HepG2 (cell line): Measurements from ENCODE around the gene GJC1. TPM values are rescaled to one million over a fixed set of nuclear protein-coding genes. Genes with fewer than 3 reads are reported as not detected.

ENCODE experiments used
- AKAP8 ChIP-seq: sonication (generic); formaldehyde crosslinking; IDR thresholded peaks from 2 replicates; pipeline ENCODE4 v1.5.1; 2020; ENCODE audit warnings: mild to moderate bottlenecking, missing genetic modification reagents
- ARNT2 ChIP-seq: sonication (generic); formaldehyde crosslinking; IDR thresholded peaks from 2 replicates; pipeline ENCODE4 v1.8.0; 2022; ENCODE audit warnings: mild to moderate bottlenecking, low read depth, missing genetic modification reagents, moderate library complexity
- ATF1 ChIP-seq: IDR thresholded peaks from 2 replicates; pipeline ENCODE4 v1.6.1; 2016; ENCODE audit warnings: mild to moderate bottlenecking, control low read depth
- CCAR2 ChIP-seq: fragments of 200-400 bp; formaldehyde crosslinking; optimal IDR thresholded peaks from 2 replicates; pipeline ENCODE3; 2018; ENCODE audit warnings: low read depth, mild to moderate bottlenecking, low read length, moderate library complexity
- FOSL1 ChIP-seq: sonication (generic); formaldehyde crosslinking; IDR thresholded peaks from 2 replicates; pipeline ENCODE4 v1.9.0; 2021; ENCODE audit warnings: missing genetic modification reagents, borderline replicate concordance
- MAFG ChIP-seq: sonication (generic); formaldehyde crosslinking; IDR thresholded peaks from 2 replicates; pipeline ENCODE4 v1.5.1; 2020; ENCODE audit warnings: mild to moderate bottlenecking, missing genetic modification reagents
- NFYC ChIP-seq: IDR thresholded peaks from 2 replicates; pipeline ENCODE4 v1.6.1; 2016; ENCODE audit warnings: missing genetic modification reagents, missing compliant biosample characterization
- NR2F1 ChIP-seq, 2 experiments: fragments of 450-650 bp in 1 of 2; formaldehyde crosslinking in 1 of 2; IDR thresholded peaks; 2 replicates each; pipeline versions ENCODE4 v1.5.0 to v1.6.1; 2016 to 2020; ENCODE audit warnings: mild to moderate bottlenecking in 1 of 2, missing compliant biosample characterization in 1 of 2, missing genetic modification reagents in 1 of 2, moderate library complexity in 1 of 2
- PLRG1 ChIP-seq: fragments of 450-650 bp; conservative IDR thresholded peaks from 2 replicates; pipeline ENCODE4 v1.6.1; 2016
- POLR2A ChIP-seq, 2 experiments: IDR thresholded peaks; 2 replicates each; pipeline ENCODE4 v1.6.1; 2011; ENCODE audit warnings: low read depth in 2 of 2, low read length in 2 of 2, mild to moderate bottlenecking in 1 of 2, moderate library complexity in 1 of 2; ENCODE audit not compliant: insufficient read depth in 1 of 2
- RBFOX2 ChIP-seq: fragments of 200-400 bp; formaldehyde crosslinking; IDR thresholded peaks from 2 replicates; pipeline ENCODE4 v1.6.1; 2017; ENCODE audit warnings: low read depth, mild to moderate bottlenecking, low read length
- SMAD3 ChIP-seq: sonication (generic); formaldehyde crosslinking; IDR thresholded peaks from 2 replicates; pipeline ENCODE4 v1.4.0; 2020; ENCODE audit warnings: missing genetic modification reagents
- SNRNP70 ChIP-seq: fragments of 200-400 bp; formaldehyde crosslinking; IDR thresholded peaks from 2 replicates; pipeline ENCODE4 v1.6.1; 2017; ENCODE audit warnings: mild to moderate bottlenecking, low read depth, low read length, moderate library complexity
- SRY ChIP-seq: sonication (generic); formaldehyde crosslinking; IDR thresholded peaks from 2 replicates; pipeline ENCODE4 v1.8.0; 2022; ENCODE audit warnings: mild to moderate bottlenecking, missing genetic modification reagents
- YEATS2 ChIP-seq: sonication (generic); formaldehyde crosslinking; IDR thresholded peaks from 2 replicates; pipeline ENCODE4 v1.4.0; 2020; ENCODE audit warnings: missing genetic modification reagents, borderline replicate concordance
- ZBTB7B ChIP-seq: sonication (generic); formaldehyde crosslinking; IDR thresholded peaks from 2 replicates; pipeline ENCODE4 v1.4.0; 2020; ENCODE audit warnings: missing genetic modification reagents
- ZNF567 ChIP-seq: sonication (generic); formaldehyde crosslinking; IDR thresholded peaks from 2 replicates; pipeline ENCODE4 v1.8.1; 2023; ENCODE audit warnings: mild to moderate bottlenecking, missing genetic modification reagents, borderline replicate concordance
- polyA plus RNA-seq, 8 experiments: library from polyadenylated mRNA; depleted of rRNA in 3 of 8; stranded (reverse) in 7 of 8; unstranded in 1 of 8; fragments of >200 nt; fragmentation: Illumina TruSeq in 4 of 8; extraction: Trizol in 4 of 8; gene quantifications; 2 replicates each; pipeline versions ENCODE4 v1.2.1 to v1.2.3, GENCODE V29; 2011 to 2016; ENCODE audit warnings: low read depth in 4 of 8, missing spikeins in 1 of 8, mixed read lengths in 1 of 8; ENCODE audit not compliant: insufficient read depth in 1 of 8
- total RNA-seq, 5 experiments: library from RNA; depleted of rRNA; stranded (reverse); fragments of >200 nt; fragmentation: Illumina TruSeq; extraction: Trizol; gene quantifications; 2 replicates each; pipeline ENCODE4 v1.2.3, GENCODE V29; 2016; ENCODE audit warnings: low read depth in 1 of 5
- TF ChIP-seq, protein P1 (sequence below): sonication (generic); formaldehyde crosslinking; IDR thresholded peaks from 2 replicates; pipeline ENCODE4 v1.4.0; 2020; ENCODE audit warnings: low read depth, mild to moderate bottlenecking, missing genetic modification reagents
- TF ChIP-seq, protein P2 (sequence below): sonication (generic); formaldehyde crosslinking; IDR thresholded peaks from 2 replicates; pipeline ENCODE4 v1.9.0; 2021; ENCODE audit warnings: missing genetic modification reagents, mild to moderate bottlenecking, borderline replicate concordance
- TF ChIP-seq, protein P3 (sequence below): IDR thresholded peaks from 2 replicates; pipeline ENCODE4 v1.6.1; 2016; ENCODE audit warnings: missing compliant biosample characterization, missing genetic modification reagents, borderline replicate concordance
- TF ChIP-seq, protein P4 (sequence below): sonication (generic); formaldehyde crosslinking; conservative IDR thresholded peaks from 2 replicates; pipeline ENCODE4 v1.5.0; 2020; ENCODE audit warnings: missing genetic modification reagents
- TF ChIP-seq, protein P5 (sequence below): sonication (generic); formaldehyde crosslinking; conservative IDR thresholded peaks from 2 replicates; pipeline ENCODE4 v1.8.0; 2022; ENCODE audit warnings: missing genetic modification reagents
- TF ChIP-seq, protein P6 (sequence below): sonication (generic); formaldehyde crosslinking; IDR thresholded peaks from 2 replicates; pipeline ENCODE4 v1.8.0; 2022; ENCODE audit warnings: mild to moderate bottlenecking, missing genetic modification reagents, moderate library complexity

The GJC1 gene
- total and polyA plus RNA-seq, 2 of the 13 experiments (the other 11 are each of a cell fraction or from before 2014, with no cell fraction given) = 1.7 TPM

DNA sequence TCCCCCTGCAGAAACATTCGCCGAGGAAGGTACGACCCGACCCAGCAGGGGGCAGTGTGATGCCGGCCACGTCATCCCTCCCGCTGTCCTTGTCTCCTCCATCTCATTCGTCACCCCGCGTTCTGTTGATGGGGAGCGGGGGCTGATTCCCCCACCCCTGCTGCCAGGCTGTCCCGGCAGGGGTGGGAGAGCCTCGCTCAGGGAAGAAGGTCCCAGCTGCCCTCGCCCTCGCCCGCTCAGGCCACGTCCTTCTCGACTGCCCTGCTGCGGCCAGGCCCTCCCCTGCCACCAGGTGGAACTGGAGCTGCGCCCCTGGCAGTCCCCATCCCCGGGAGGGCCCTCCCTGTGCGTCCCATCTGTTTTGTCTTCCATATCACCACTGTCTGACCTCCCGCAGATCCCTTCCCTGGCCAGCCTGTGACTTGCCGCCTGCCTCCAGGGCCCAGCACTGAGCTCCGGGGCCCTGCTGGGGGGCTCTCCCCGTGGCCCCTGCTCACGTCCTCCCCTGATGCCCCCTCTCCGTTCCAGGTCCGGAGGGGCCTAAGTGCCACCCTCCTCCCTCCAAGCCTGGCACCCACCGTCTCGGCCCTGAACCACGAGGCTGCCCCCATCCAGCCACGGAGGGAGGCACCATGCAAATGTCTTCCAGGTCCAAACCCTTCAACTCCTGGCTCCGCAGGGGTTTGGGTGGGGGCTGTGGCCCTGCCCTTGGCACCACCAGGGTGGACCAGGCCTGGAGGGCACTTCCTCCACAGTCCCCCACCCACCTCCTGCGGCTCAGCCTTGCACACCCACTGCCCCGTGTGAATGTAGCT lies 50.7 kb downstream of the GJC1 start (continued):
- TF ChIP-seq, protein P1, sequence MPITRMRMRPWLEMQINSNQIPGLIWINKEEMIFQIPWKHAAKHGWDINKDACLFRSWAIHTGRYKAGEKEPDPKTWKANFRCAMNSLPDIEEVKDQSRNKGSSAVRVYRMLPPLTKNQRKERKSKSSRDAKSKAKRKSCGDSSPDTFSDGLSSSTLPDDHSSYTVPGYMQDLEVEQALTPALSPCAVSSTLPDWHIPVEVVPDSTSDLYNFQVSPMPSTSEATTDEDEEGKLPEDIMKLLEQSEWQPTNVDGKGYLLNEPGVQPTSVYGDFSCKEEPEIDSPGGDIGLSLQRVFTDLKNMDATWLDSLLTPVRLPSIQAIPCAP (CRISPR knock-in tag) = no peak
- TF ChIP-seq NR2F1 (CRISPR knock-in tag; IDR thresholded peaks at IDR 0.05) (no peak), AKAP8 (CRISPR knock-in tag) (no peak), PLRG1 (no peak), CCAR2 (no peak), MAFG (no peak), YEATS2 (peak; percentile 76; the same call in 1 of the 2 replicates), ARNT2 (CRISPR knock-in tag) (0 out of 2 replicates have a peak, but pooled peaks have one; percentile 61), SRY (CRISPR knock-in tag) (no peak), SMAD3 (no peak), SNRNP70 (no peak), NFYC (CRISPR knock-in tag) (0 out of 2 replicates have a peak, but pooled peaks have one; percentile 30), FOSL1 (CRISPR knock-in tag) (no peak; the same call in 1 of the 2 replicates), ZBTB7B (no peak), RBFOX2 (no peak), POLR2A (IDR thresholded peaks at IDR 0.05; ENCODE audit: insufficient read depth in 1 of 2, low read depth in 2 of 2, low read length in 2 of 2) (no peak), ATF1 (no peak), ZNF567 (peak; percentile 95)
- TF ChIP-seq, protein P2, sequence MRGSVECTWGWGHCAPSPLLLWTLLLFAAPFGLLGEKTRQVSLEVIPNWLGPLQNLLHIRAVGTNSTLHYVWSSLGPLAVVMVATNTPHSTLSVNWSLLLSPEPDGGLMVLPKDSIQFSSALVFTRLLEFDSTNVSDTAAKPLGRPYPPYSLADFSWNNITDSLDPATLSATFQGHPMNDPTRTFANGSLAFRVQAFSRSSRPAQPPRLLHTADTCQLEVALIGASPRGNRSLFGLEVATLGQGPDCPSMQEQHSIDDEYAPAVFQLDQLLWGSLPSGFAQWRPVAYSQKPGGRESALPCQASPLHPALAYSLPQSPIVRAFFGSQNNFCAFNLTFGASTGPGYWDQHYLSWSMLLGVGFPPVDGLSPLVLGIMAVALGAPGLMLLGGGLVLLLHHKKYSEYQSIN (CRISPR knock-in tag) = no peak
- TF ChIP-seq, protein P3, sequence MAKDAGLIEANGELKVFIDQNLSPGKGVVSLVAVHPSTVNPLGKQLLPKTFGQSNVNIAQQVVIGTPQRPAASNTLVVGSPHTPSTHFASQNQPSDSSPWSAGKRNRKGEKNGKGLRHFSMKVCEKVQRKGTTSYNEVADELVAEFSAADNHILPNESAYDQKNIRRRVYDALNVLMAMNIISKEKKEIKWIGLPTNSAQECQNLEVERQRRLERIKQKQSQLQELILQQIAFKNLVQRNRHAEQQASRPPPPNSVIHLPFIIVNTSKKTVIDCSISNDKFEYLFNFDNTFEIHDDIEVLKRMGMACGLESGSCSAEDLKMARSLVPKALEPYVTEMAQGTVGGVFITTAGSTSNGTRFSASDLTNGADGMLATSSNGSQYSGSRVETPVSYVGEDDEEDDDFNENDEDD (CRISPR knock-in tag) = peak; percentile 37; the same call in 1 of the 2 replicates
- TF ChIP-seq, protein P4, sequence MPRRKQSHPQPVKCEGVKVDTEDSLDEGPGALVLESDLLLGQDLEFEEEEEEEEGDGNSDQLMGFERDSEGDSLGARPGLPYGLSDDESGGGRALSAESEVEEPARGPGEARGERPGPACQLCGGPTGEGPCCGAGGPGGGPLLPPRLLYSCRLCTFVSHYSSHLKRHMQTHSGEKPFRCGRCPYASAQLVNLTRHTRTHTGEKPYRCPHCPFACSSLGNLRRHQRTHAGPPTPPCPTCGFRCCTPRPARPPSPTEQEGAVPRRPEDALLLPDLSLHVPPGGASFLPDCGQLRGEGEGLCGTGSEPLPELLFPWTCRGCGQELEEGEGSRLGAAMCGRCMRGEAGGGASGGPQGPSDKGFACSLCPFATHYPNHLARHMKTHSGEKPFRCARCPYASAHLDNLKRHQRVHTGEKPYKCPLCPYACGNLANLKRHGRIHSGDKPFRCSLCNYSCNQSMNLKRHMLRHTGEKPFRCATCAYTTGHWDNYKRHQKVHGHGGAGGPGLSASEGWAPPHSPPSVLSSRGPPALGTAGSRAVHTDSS = no peak
- TF ChIP-seq, protein P5, sequence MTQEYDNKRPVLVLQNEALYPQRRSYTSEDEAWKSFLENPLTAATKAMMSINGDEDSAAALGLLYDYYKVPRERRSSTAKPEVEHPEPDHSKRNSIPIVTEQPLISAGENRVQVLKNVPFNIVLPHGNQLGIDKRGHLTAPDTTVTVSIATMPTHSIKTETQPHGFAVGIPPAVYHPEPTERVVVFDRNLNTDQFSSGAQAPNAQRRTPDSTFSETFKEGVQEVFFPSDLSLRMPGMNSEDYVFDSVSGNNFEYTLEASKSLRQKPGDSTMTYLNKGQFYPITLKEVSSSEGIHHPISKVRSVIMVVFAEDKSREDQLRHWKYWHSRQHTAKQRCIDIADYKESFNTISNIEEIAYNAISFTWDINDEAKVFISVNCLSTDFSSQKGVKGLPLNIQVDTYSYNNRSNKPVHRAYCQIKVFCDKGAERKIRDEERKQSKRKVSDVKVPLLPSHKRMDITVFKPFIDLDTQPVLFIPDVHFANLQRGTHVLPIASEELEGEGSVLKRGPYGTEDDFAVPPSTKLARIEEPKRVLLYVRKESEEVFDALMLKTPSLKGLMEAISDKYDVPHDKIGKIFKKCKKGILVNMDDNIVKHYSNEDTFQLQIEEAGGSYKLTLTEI (CRISPR knock-in tag) = no peak
- TF ChIP-seq, protein P6, sequence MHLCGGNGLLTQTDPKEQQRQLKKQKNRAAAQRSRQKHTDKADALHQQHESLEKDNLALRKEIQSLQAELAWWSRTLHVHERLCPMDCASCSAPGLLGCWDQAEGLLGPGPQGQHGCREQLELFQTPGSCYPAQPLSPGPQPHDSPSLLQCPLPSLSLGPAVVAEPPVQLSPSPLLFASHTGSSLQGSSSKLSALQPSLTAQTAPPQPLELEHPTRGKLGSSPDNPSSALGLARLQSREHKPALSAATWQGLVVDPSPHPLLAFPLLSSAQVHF (CRISPR knock-in tag) = no peak
